OCI-LY7 (cell line): Measurements from ENCODE around the gene NGEF.

ENCODE experiments used
- EZH2phosphoT487 ChIP-seq: fragments of 200-600 bp; sonication (generic); IDR thresholded peaks from 2 replicates; pipeline ENCODE4 v1.6.1; 2018; ENCODE audit warnings: low read depth, borderline replicate concordance, mild to moderate bottlenecking, mixed run types, antibody characterized with exemption, low read length, moderate library complexity, mixed read lengths
- TF ChIP-seq, protein P1 (sequence below): fragments of 200-600 bp; sonication (generic); conservative IDR thresholded peaks from 2 replicates; pipeline ENCODE4 v1.5.1; 2014; ENCODE audit warnings: mild to moderate bottlenecking, antibody characterized with exemption, low read length, moderate library complexity, mixed read lengths

DNA sequence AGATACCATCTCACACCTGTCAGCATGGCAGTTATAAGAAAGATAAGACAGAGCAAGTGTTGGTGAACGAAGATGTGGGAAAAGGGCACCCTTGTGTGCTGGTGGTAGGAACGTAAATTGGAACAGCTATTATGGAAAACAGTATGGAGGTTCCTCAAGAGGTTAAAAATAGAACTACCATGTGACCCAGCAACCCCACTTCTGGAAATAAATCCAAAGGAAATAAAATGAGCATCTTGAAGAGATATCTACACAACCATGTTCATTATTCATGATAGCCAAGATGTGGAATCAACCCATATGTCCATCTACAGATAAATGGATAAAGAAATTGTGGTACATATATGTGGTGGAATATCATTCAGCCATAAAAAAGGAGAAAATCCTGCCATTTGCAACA is 26.9 kb downstream of the NGEF start:
- TF ChIP-seq, protein P1, sequence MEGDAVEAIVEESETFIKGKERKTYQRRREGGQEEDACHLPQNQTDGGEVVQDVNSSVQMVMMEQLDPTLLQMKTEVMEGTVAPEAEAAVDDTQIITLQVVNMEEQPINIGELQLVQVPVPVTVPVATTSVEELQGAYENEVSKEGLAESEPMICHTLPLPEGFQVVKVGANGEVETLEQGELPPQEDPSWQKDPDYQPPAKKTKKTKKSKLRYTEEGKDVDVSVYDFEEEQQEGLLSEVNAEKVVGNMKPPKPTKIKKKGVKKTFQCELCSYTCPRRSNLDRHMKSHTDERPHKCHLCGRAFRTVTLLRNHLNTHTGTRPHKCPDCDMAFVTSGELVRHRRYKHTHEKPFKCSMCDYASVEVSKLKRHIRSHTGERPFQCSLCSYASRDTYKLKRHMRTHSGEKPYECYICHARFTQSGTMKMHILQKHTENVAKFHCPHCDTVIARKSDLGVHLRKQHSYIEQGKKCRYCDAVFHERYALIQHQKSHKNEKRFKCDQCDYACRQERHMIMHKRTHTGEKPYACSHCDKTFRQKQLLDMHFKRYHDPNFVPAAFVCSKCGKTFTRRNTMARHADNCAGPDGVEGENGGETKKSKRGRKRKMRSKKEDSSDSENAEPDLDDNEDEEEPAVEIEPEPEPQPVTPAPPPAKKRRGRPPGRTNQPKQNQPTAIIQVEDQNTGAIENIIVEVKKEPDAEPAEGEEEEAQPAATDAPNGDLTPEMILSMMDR: no peak
- no peak for TF ChIP-seq EZH2phosphoT487
